K562 (cell line): ENCODE measurements around the gene SMARCC1.
"Not testable (repeated sequence)": the region's sequence is repeated elsewhere in the genome, so short reads cannot be mapped to it uniquely, and the experiment has no call there.

Source experiments
- RBM15 ChIP-seq: fragments of 200-400 bp; formaldehyde crosslinking; IDR thresholded peaks from 2 replicates; pipeline ENCODE4 v1.6.1; 2018; ENCODE audit warnings: mild to moderate bottlenecking, low read length, moderate library complexity; ENCODE audit not compliant: insufficient read depth
- RBM25 ChIP-seq: fragments of 200-400 bp; formaldehyde crosslinking; IDR thresholded peaks from 2 replicates; pipeline ENCODE4 v1.6.1; 2018; ENCODE audit warnings: low read length, low read depth, moderate library complexity; ENCODE audit not compliant: severe bottlenecking
- RFX5 ChIP-seq: IDR thresholded peaks from 2 replicates; pipeline ENCODE4 v1.6.1; 2011; ENCODE audit warnings: low read depth, mild to moderate bottlenecking, improper control_type of control experiment, low read length
- USF1 ChIP-seq: sonication (generic); formaldehyde crosslinking; IDR thresholded peaks from 2 replicates; pipeline ENCODE4 v1.9.0; 2022; ENCODE audit warnings: mild to moderate bottlenecking, missing genetic modification reagents
- ZNF584 ChIP-seq: fragments of 200-800 bp; sonication (Bioruptor generic); IDR thresholded peaks from 2 replicates; pipeline ENCODE4 v1.6.1; 2016; ENCODE audit warnings: low read depth, mild to moderate bottlenecking, missing genetic modification characterization, missing compliant biosample characterization
- ZNF785 ChIP-seq: fragments of 250-450 bp; sonication (Bioruptor Pico); IDR thresholded peaks from 2 replicates; pipeline ENCODE4 v1.4.0; 2020; ENCODE audit warnings: mild to moderate bottlenecking

GRCh38 chr3:47750811-47751354 is 30.8 kb downstream of the SMARCC1 start:
- TF ChIP-seq RBM15; USF1 (CRISPR knock-in tag); RFX5; ZNF785 (CRISPR knock-in tag); ZNF584 (CRISPR knock-in tag); RBM25: not testable (repeated sequence)
